CD14-positive monocyte (primary cell): Measurements from ENCODE around the gene C4orf51. TPM values are rescaled to one million over a fixed set of nuclear protein-coding genes. Genes with fewer than 3 reads are reported as not detected.

Source experiments
- DNase-seq, 3 donors: peaks; one replicate each; pipeline ENCODE4 v3.0.0-alpha.2; 2011 to 2022
- H2AFZ ChIP-seq: 2 replicates; pipeline ENCODE4 v1.6.0; 2012; ENCODE audit warnings: mild to moderate bottlenecking, low read depth, low read length, inconsistent platforms; ENCODE audit not compliant: insufficient read depth, poor library complexity, severe bottlenecking
- H3K27ac ChIP-seq, 2 donors: 1 replicate in 1 of 2; 2 replicates in 1 of 2; pipeline ENCODE4 v1.5.1; 2012 to 2013; ENCODE audit warnings: low read length in 2 of 2, control low read depth in 1 of 2, inconsistent platforms in 1 of 2, low read depth in 1 of 2, mild to moderate bottlenecking in 1 of 2
- H3K27me3 ChIP-seq, 2 donors: one replicate each; pipeline versions ENCODE4 v1.6.0 to v1.6.1; 2011 to 2013; ENCODE audit warnings: low read length in 2 of 2; ENCODE audit not compliant: control insufficient read depth in 2 of 2, insufficient read depth in 2 of 2
- H3K36me3 ChIP-seq, 2 donors: replicated peaks in 1 of 2; 1 replicate in 1 of 2; 2 replicates in 1 of 2; pipeline versions ENCODE4 v1.5.1 to v1.6.1; 2012 to 2013; ENCODE audit warnings: low read length in 2 of 2, control low read depth in 1 of 2, inconsistent platforms in 1 of 2, mild to moderate bottlenecking in 1 of 2; ENCODE audit not compliant: insufficient read depth in 2 of 2, control insufficient read depth in 1 of 2
- H3K4me1 ChIP-seq, 2 donors: 1 replicate in 1 of 2; 2 replicates in 1 of 2; pipeline versions ENCODE4 v1.5.1 to v1.6.1; 2012 to 2013; ENCODE audit warnings: low read length in 2 of 2, control low read depth in 1 of 2, inconsistent platforms in 1 of 2, mild to moderate bottlenecking in 1 of 2, moderate library complexity in 1 of 2; ENCODE audit not compliant: insufficient read depth in 2 of 2, control insufficient read depth in 1 of 2
- H3K4me2 ChIP-seq: replicated peaks from 2 replicates; pipeline ENCODE3; 2012; ENCODE audit warnings: low read length, moderate library complexity, mild to moderate bottlenecking; ENCODE audit not compliant: poor library complexity, severe bottlenecking; ENCODE audit errors: extremely low read depth
- H3K4me3 ChIP-seq, 3 experiments: fragments of 200-600 bp in 1 of 3; sonication (generic) in 1 of 3; replicated peaks in 1 of 3; 1 replicate in 2 of 3; 2 replicates in 1 of 3; pipeline ENCODE4 v1.5.1; 2011 to 2013; ENCODE audit warnings: low read length in 3 of 3, mild to moderate bottlenecking in 3 of 3, control low read depth in 2 of 3, low read depth in 2 of 3, inconsistent platforms in 1 of 3, moderate library complexity in 1 of 3
- H3K79me2 ChIP-seq: 2 replicates; pipeline ENCODE4 v1.6.0; 2012; ENCODE audit warnings: mild to moderate bottlenecking, control low read depth, inconsistent platforms, low read length, moderate library complexity; ENCODE audit not compliant: insufficient read depth
- H3K9ac ChIP-seq: 2 replicates; pipeline ENCODE4 v1.6.0; 2017; ENCODE audit warnings: low read length, mild to moderate bottlenecking; ENCODE audit not compliant: insufficient read depth, poor library complexity, severe bottlenecking
- H3K9me3 ChIP-seq, 2 donors: replicated peaks in 1 of 2; 1 replicate in 1 of 2; 2 replicates in 1 of 2; pipeline versions ENCODE4 v1.5.1 to v1.6.1; 2012 to 2013; ENCODE audit warnings: low read length in 2 of 2, control low read depth in 1 of 2; ENCODE audit not compliant: control insufficient read depth in 1 of 2, insufficient read depth in 1 of 2
- H4K20me1 ChIP-seq: 2 replicates; pipeline ENCODE4 v1.6.0; 2012; ENCODE audit warnings: mild to moderate bottlenecking, low read length, control low read depth, moderate library complexity; ENCODE audit not compliant: insufficient read depth
- H3K27ac Mint-ChIP-seq, 7 donors: one replicate each; pipeline ENCODE4 v1.8.0; 2020; ENCODE audit warnings: mild to moderate bottlenecking in 7 of 7, mixed read lengths in 7 of 7, moderate library complexity in 6 of 7, inconsistent platforms in 2 of 7
- H3K27me3 Mint-ChIP-seq, 3 donors: one replicate each; pipeline ENCODE4 v1.8.0; 2021 to 2022; ENCODE audit warnings: low read depth in 3 of 3, mild to moderate bottlenecking in 3 of 3, mixed read lengths in 3 of 3, moderate library complexity in 3 of 3, inconsistent platforms in 1 of 3
- H3K36me3 Mint-ChIP-seq, 2 donors: one replicate each; pipeline ENCODE4 v1.8.0; 2020; ENCODE audit warnings: mixed read lengths in 2 of 2, inconsistent platforms in 1 of 2, mild to moderate bottlenecking in 1 of 2
- H3K4me1 Mint-ChIP-seq: one replicate; pipeline ENCODE4 v1.8.0; 2020; ENCODE audit warnings: mild to moderate bottlenecking, mixed read lengths
- H3K4me3 Mint-ChIP-seq, 2 donors: one replicate each; pipeline ENCODE4 v1.8.0; 2020; ENCODE audit warnings: mild to moderate bottlenecking in 2 of 2, mixed read lengths in 2 of 2, moderate library complexity in 1 of 2
- H3K9me3 Mint-ChIP-seq, 7 donors: one replicate each; pipeline ENCODE4 v1.8.0; 2020 to 2022; ENCODE audit warnings: mixed read lengths in 7 of 7, mild to moderate bottlenecking in 6 of 7, moderate library complexity in 6 of 7, inconsistent platforms in 2 of 7
- WGBS: methylation state at CpG from one replicate; pipeline ENCODE4 v1.1.5; 2013; ENCODE audit warnings: missing lambda C conversion rate; ENCODE audit not compliant: insufficient coverage; 5-methylcytosine and 5-hydroxymethylcytosine counted together
- intact Hi-C, 2 donors: fragments of 100-400 bp; cut with micrococcal nuclease; formaldehyde crosslinking; loops; one replicate each; pipeline versions ENCODE4 v1.15.0 to v1.15.1; 2023
- polyA plus RNA-seq, 3 donors: library from polyadenylated mRNA; depleted of rRNA in 1 of 3; unstranded in 2 of 3; stranded (reverse) in 1 of 3; fragments of 300-500 nt in 2 of 3; fragments of >200 nt in 1 of 3; fragmentation: Illumina TruSeq in 2 of 3; gene quantifications; 1 replicate in 2 of 3; 2 replicates in 1 of 3; pipeline ENCODE4 v1.2.3, GENCODE V29; 2012 to 2021
- TF ChIP-seq, protein P1 (sequence below): fragments of 200-600 bp; IDR thresholded peaks from one replicate; pipeline ENCODE4 v1.8.0; 2022; ENCODE audit warnings: antibody characterized with exemption, mild to moderate bottlenecking

Gene C4orf51
- polyA plus RNA-seq, 3 donors = not detected

DNA sequence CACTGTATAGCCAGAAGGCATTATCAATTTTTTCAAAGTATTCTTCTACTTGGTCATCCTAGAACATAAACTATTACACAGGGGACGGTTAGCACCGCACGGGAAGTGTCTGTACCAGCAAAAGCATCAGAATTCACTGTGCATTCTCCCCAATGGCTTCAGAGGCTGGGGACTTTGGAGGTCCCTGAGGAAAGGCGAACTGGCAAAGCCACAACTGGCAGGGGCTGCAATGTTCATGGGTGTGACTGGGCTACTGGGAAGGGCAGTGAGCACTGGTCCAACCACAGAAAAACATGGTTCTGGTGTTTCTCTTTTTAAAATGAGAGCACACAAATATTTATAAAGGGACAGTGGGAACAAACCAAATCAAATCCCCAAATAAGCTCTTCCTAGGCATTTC is 83.5 kb downstream of the C4orf51 start:
- no peak for DNase-seq
- intact Hi-C loops = no loop called here
- TF ChIP-seq, protein P1, sequence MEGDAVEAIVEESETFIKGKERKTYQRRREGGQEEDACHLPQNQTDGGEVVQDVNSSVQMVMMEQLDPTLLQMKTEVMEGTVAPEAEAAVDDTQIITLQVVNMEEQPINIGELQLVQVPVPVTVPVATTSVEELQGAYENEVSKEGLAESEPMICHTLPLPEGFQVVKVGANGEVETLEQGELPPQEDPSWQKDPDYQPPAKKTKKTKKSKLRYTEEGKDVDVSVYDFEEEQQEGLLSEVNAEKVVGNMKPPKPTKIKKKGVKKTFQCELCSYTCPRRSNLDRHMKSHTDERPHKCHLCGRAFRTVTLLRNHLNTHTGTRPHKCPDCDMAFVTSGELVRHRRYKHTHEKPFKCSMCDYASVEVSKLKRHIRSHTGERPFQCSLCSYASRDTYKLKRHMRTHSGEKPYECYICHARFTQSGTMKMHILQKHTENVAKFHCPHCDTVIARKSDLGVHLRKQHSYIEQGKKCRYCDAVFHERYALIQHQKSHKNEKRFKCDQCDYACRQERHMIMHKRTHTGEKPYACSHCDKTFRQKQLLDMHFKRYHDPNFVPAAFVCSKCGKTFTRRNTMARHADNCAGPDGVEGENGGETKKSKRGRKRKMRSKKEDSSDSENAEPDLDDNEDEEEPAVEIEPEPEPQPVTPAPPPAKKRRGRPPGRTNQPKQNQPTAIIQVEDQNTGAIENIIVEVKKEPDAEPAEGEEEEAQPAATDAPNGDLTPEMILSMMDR = no peak
- H3K9ac ChIP-seq = no peak overlapping the region
- H3K36me3 ChIP-seq = no peaks in the 10 kb centered on the region
- H3K27me3 Mint-ChIP-seq = peaks cover 0 to 3% (median 1%) of the 10 kb centered on the region in 3 donors
- H3K4me1 Mint-ChIP-seq = peaks cover 3% of the 10 kb centered on the region
- no peak overlapping the region for H3K4me2 ChIP-seq
- no peak overlapping the region for H3K27ac Mint-ChIP-seq
- no peaks in the 10 kb centered on the region for H3K79me2 ChIP-seq
- H4K20me1 ChIP-seq = no peaks in the 10 kb centered on the region
- no peaks in the 10 kb centered on the region for H3K27me3 ChIP-seq
- H3K9me3 Mint-ChIP-seq = peaks cover 3 to 13% (median 7%) of the 10 kb centered on the region in 7 donors
- H2AFZ ChIP-seq = no peak overlapping the region
- peaks cover 0 to 3% of the 10 kb centered on the region in 2 donors for H3K36me3 Mint-ChIP-seq
- WGBS = 100% methylated on average over 1 of the region's 4 CpGs
- no peak overlapping the region for H3K4me3 ChIP-seq
- no peaks in the 10 kb centered on the region for H3K4me1 ChIP-seq
- H3K9me3 ChIP-seq = peaks cover 0 to 4% of the 10 kb centered on the region in 2 donors
- no peak overlapping the region for H3K27ac ChIP-seq
- no peak overlapping the region for H3K4me3 Mint-ChIP-seq

DNA sequence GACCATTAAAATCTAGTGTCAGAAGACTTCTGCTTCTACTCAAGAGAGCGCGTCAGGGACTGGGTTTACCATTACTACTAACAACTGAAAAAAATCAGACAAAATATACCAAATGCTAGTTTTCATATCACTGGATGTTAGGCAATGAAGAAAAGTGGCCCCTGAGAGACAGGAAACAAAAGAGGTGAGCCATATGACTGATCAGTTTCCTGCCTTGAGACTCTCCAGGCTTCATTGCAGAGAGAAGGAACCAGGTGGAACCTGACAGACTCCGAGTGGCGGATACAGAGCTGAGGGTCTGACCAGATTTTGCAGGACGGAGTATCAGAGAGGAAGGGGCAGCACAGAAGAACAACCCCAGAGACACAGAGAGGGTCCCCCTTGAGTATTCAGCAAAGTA is 86.3 kb downstream of the C4orf51 start:
- Mint-ChIP-seq H3K4me1 (peaks cover 21% of the 10 kb centered on the region), H3K27me3 (peaks cover 0 to 3% (median 1%) of the 10 kb centered on the region in 3 donors), H3K27ac (no peak overlapping the region), H3K4me3 (no peak overlapping the region), H3K9me3 (peaks cover 3 to 13% (median 7%) of the 10 kb centered on the region in 7 donors), H3K36me3 (peaks cover 0 to 1% of the 10 kb centered on the region in 2 donors)
- no peak overlapping the region for H3K27ac ChIP-seq
- no peak overlapping the region for H3K9ac ChIP-seq
- H3K36me3 ChIP-seq = no peaks in the 10 kb centered on the region
- no peaks in the 10 kb centered on the region for H3K79me2 ChIP-seq
- DNase-seq = no peak
- no peaks in the 10 kb centered on the region for H3K27me3 ChIP-seq
- no peak overlapping the region for H3K4me3 ChIP-seq
- peaks cover 0 to 4% of the 10 kb centered on the region in 2 donors for H3K9me3 ChIP-seq
- intact Hi-C loops = no loop called here
- H4K20me1 ChIP-seq = no peaks in the 10 kb centered on the region
- H2AFZ ChIP-seq = no peak overlapping the region
- H3K4me2 ChIP-seq = no peak overlapping the region
- TF ChIP-seq, protein P1 = no peak
- peaks cover 18 to 22% of the 10 kb centered on the region in 2 donors for H3K4me1 ChIP-seq
- 77% methylated on average over 2 of the region's 5 CpGs for WGBS
